ENCODE measurements around the gene DNAJC16.

The DNAJC16 gene

GRCh38 chr1:15541231-15541792 is 14.7 kb downstream of the DNAJC16 start:
- no peak for DNase-seq

GRCh38 chr1:15542388-15543250 is 16.0 kb downstream of the DNAJC16 start:
- DNase-seq, result no peak

- no peak for DNase-seq
Measured at GRCh38 chr1:15543251-15543588, 16.6 kb downstream of the DNAJC16 start.

- no peak for DNase-seq
Measured at GRCh38 chr1:15543589-15544568, 17.2 kb downstream of the DNAJC16 start.

GRCh38 chr1:15546641-15547040 is 20.0 kb downstream of the DNAJC16 start:
- DNase-seq, result no peak

GRCh38 chr1:15550573-15550972 is 23.9 kb downstream of the DNAJC16 start:
- no peak for DNase-seq

GRCh38 chr1:15557008-15557407 is 30.4 kb downstream of the DNAJC16 start:
- no peak for DNase-seq

GRCh38 chr1:15557594-15557993 is 30.9 kb downstream of the DNAJC16 start:
- DNase-seq, result no peak

GRCh38 chr1:15558516-15558915 is 31.9 kb downstream of the DNAJC16 start:
- no peak for DNase-seq

GRCh38 chr1:15559189-15559810 is 32.7 kb downstream of the DNAJC16 start:
- no peak for DNase-seq

- DNase-seq, result no peak
Measured at GRCh38 chr1:15568387-15569073, 41.9 kb downstream of the DNAJC16 start.

- DNase-seq, result no peak
Measured at GRCh38 chr1:15570861-15571260, 44.2 kb downstream of the DNAJC16 start.

- DNase-seq, result no peak
Measured at GRCh38 chr1:15571266-15571665, 44.6 kb downstream of the DNAJC16 start.

GRCh38 chr1:15573477-15573876 is 46.8 kb downstream of the DNAJC16 start:
- DNase-seq, result no peak

- no peak for DNase-seq
Measured at GRCh38 chr1:15574741-15575140, 48.1 kb downstream of the DNAJC16 start.

- no peak for DNase-seq
Measured at GRCh38 chr1:15575549-15576150, 49.0 kb downstream of the DNAJC16 start.

- no peak for DNase-seq
Measured at GRCh38 chr1:15577691-15578090, 51.0 kb downstream of the DNAJC16 start.

GRCh38 chr1:15578921-15579682 is 52.5 kb downstream of the DNAJC16 start:
- DNase-seq, result peak; percentile 39

- no peak for DNase-seq
Measured at GRCh38 chr1:15579683-15580047, 53.0 kb downstream of the DNAJC16 start.

GRCh38 chr1:15583016-15583706 is 56.5 kb downstream of the DNAJC16 start:
- no peak for DNase-seq

Measured in activated T-cell treated with anti-CD3 and anti-CD28 coated beads, Interleukin-2, amount 50 U/mL, for 1 hour (primary cell).